ENCODE results near the gene CDNF.

- no peak for TF ChIP-seq POLR2A (IDR thresholded peaks at IDR 0.05; ENCODE audit: low read depth, low read length)
- TF ChIP-seq CTCF (IDR thresholded peaks at IDR 0.05; ENCODE audit: extremely low read depth in 1 of 2, insufficient read depth in 1 of 2, low read depth in 1 of 2, low read length in 2 of 2): no peak
- TF ChIP-seq EZH2 (IDR thresholded peaks at IDR 0.05; ENCODE audit: borderline replicate concordance, low read depth, low read length, severe bottlenecking): no peak
- TF ChIP-seq MAX (IDR thresholded peaks at IDR 0.05; ENCODE audit: insufficient read depth, insufficient read length): no peak
- no peak for TF ChIP-seq POLR2AphosphoS5 (IDR thresholded peaks at IDR 0.05; ENCODE audit: insufficient read depth, low read depth, low read length)
- TF ChIP-seq JUN (IDR thresholded peaks at IDR 0.05; ENCODE audit: borderline replicate concordance, insufficient read depth, insufficient read length, low read depth): no peak
- no peak for TF ChIP-seq MYC (IDR thresholded peaks at IDR 0.05; ENCODE audit: low read depth, low read length)
These were observed 38.9 kb upstream of the CDNF start for GRCh38 chr10:14876764-14877163.
